B cell (primary cell): ENCODE results near the gene CABP2. TPM values are rescaled to one million over a fixed set of nuclear protein-coding genes. Genes with fewer than 3 reads are reported as not detected.

Source experiments
- ATAC-seq: fragments of 200-7000 bp; cut with Tn5 transposase; one replicate; pipeline ENCODE4 v1.10.0; 2021; ENCODE audit warnings: low read depth, mild to moderate bottlenecking, moderate number of reproducible peaks, moderate library complexity
- CTCF ChIA-PET: fragments of 350-600 bp; sonication (Branson Sonifier 250); formaldehyde crosslinking; loops from one replicate; lab custom pipeline; 2021; ENCODE audit warnings: antibody characterized with exemption, inconsistent platforms; lab: Charles Lee
- POLR2A ChIA-PET: fragments of 350-600 bp; sonication (Branson Sonifier 250); formaldehyde crosslinking; loops from one replicate; lab custom pipeline; 2021; ENCODE audit warnings: antibody characterized with exemption; lab: Charles Lee
- DNase-seq: peaks from one replicate; pipeline ENCODE4 v3.0.0; 2013
- H2AFZ ChIP-seq: 2 replicates; pipeline ENCODE4 v1.6.1; 2012; ENCODE audit warnings: mild to moderate bottlenecking, low read depth, low read length; ENCODE audit not compliant: insufficient read depth, poor library complexity, severe bottlenecking
- H3K27ac ChIP-seq, 2 donors: 1 replicate in 1 of 2; 2 replicates in 1 of 2; pipeline ENCODE4 v1.5.1; 2012 to 2013; ENCODE audit warnings: low read length in 2 of 2, mild to moderate bottlenecking in 2 of 2, moderate library complexity in 1 of 2
- H3K27me3 ChIP-seq, 4 experiments: fragments of 200-600 bp in 1 of 4; sonication (generic) in 1 of 4; replicated peaks in 1 of 4; 1 replicate in 2 of 4; 2 replicates in 2 of 4; pipeline versions ENCODE4 v1.6.1 to v1.7.0; 2013 to 2016; ENCODE audit warnings: low read length in 3 of 4, mild to moderate bottlenecking in 2 of 4, mixed read lengths in 1 of 4, moderate library complexity in 1 of 4; ENCODE audit not compliant: insufficient read depth in 4 of 4, control insufficient read depth in 3 of 4; ENCODE audit errors: control extremely low read depth in 1 of 4
- H3K36me3 ChIP-seq, 2 experiments: replicated peaks in 1 of 2; 1 replicate in 1 of 2; 2 replicates in 1 of 2; pipeline versions ENCODE4 v1.6.1 to v1.7.1; 2013; ENCODE audit warnings: low read length in 1 of 2; ENCODE audit not compliant: insufficient read depth in 2 of 2, control insufficient read depth in 1 of 2; ENCODE audit errors: control extremely low read depth in 1 of 2, extremely low read depth in 1 of 2
- H3K4me1 ChIP-seq, 2 donors: fragments of 200-600 bp in 1 of 2; sonication (generic) in 1 of 2; 1 replicate in 1 of 2; 2 replicates in 1 of 2; pipeline versions ENCODE4 v1.5.1 to v1.6.1; 2013 to 2017; ENCODE audit warnings: low read length in 2 of 2; ENCODE audit not compliant: control insufficient read depth in 2 of 2, insufficient read depth in 2 of 2
- H3K4me2 ChIP-seq: replicated peaks from 2 replicates; pipeline ENCODE3; 2012; ENCODE audit warnings: mild to moderate bottlenecking, low read depth, low read length; ENCODE audit not compliant: poor library complexity, severe bottlenecking
- H3K4me3 ChIP-seq, 5 experiments: fragments of 200-600 bp in 1 of 5; sonication (generic) in 1 of 5; 1 replicate in 3 of 5; 2 replicates in 2 of 5; pipeline versions ENCODE4 v1.5.1 to v1.7.0; 2011 to 2016; ENCODE audit warnings: low read length in 4 of 5, mild to moderate bottlenecking in 4 of 5, low read depth in 2 of 5, control low read depth in 1 of 5, moderate library complexity in 1 of 5; ENCODE audit not compliant: insufficient read depth in 1 of 5; ENCODE audit errors: control extremely low read depth in 1 of 5, extremely low read depth in 1 of 5
- H3K79me2 ChIP-seq: fragments of 200-600 bp; sonication (generic); one replicate; pipeline ENCODE4 v1.6.0; 2016; ENCODE audit warnings: low read length; ENCODE audit not compliant: control insufficient read depth, insufficient read depth
- H3K9ac ChIP-seq: fragments of 200-600 bp; sonication (generic); 2 replicates; pipeline ENCODE4 v1.6.1; 2017; ENCODE audit warnings: mild to moderate bottlenecking, low read length, moderate library complexity
- H3K9me3 ChIP-seq, 3 donors: one replicate each; pipeline versions ENCODE4 v1.6.1 to v1.7.1; 2013; ENCODE audit warnings: low read length in 2 of 3; ENCODE audit not compliant: control insufficient read depth in 2 of 3, insufficient read depth in 1 of 3; ENCODE audit errors: control extremely low read depth in 1 of 3
- H4K20me1 ChIP-seq: 2 replicates; pipeline ENCODE4 v1.6.0; 2012; ENCODE audit warnings: mild to moderate bottlenecking, low read length; ENCODE audit not compliant: insufficient read depth, control insufficient read depth, poor library complexity, severe bottlenecking
- H3K27ac Mint-ChIP-seq: one replicate; pipeline ENCODE4 v1.8.0; 2021; ENCODE audit warnings: mixed read lengths
- H3K27me3 Mint-ChIP-seq: one replicate; pipeline ENCODE4 v1.8.0; 2021; ENCODE audit warnings: mixed read lengths
- H3K4me1 Mint-ChIP-seq: one replicate; pipeline ENCODE4 v1.8.0; 2021; ENCODE audit warnings: mixed read lengths
- H3K4me3 Mint-ChIP-seq: one replicate; pipeline ENCODE4 v1.8.0; 2021; ENCODE audit warnings: mixed read lengths
- H3K9me3 Mint-ChIP-seq: one replicate; pipeline ENCODE4 v1.8.0; 2022; ENCODE audit warnings: mixed read lengths; ENCODE audit not compliant: insufficient read depth
- EZH2 ChIP-seq: IDR thresholded peaks from 2 replicates; pipeline ENCODE4 v1.6.1; 2012; ENCODE audit warnings: borderline replicate concordance, low read depth, mild to moderate bottlenecking, moderate library complexity, low read length; ENCODE audit not compliant: insufficient read depth, poor library complexity, severe bottlenecking
- WGBS: methylation state at CpG from one replicate; pipeline ENCODE4 v1.1.5; 2013; ENCODE audit warnings: missing lambda C conversion rate; ENCODE audit not compliant: insufficient coverage; 5-methylcytosine and 5-hydroxymethylcytosine counted together
- intact Hi-C: fragments of 100-400 bp; cut with micrococcal nuclease; formaldehyde crosslinking; loops from one replicate; pipeline ENCODE4 v1.10.0; 2022
- polyA plus RNA-seq: library from polyadenylated mRNA; depleted of rRNA; stranded (reverse); fragments of >200 nt; gene quantifications from 2 replicates; pipeline ENCODE4 v1.2.3, GENCODE V29; 2012
- total RNA-seq, 2 donors: library from RNA; stranded (reverse); fragments of 120-200 nt in 1 of 2; gene quantifications; 1 replicate in 1 of 2; 2 replicates in 1 of 2; pipeline versions ENCODE4 v1.2.3 to v1.2.4, GENCODE V29; 2013 to 2022
- TF ChIP-seq, protein P1 (sequence below): fragments of 200-600 bp; IDR thresholded peaks from one replicate; pipeline ENCODE4 v1.8.0; 2022; ENCODE audit warnings: antibody characterized with exemption, mild to moderate bottlenecking

CABP2 gene
- total and polyA plus RNA-seq, 2 donors (not counting 1 experiment from before 2014, with no cell fraction given) = not detected

DNA sequence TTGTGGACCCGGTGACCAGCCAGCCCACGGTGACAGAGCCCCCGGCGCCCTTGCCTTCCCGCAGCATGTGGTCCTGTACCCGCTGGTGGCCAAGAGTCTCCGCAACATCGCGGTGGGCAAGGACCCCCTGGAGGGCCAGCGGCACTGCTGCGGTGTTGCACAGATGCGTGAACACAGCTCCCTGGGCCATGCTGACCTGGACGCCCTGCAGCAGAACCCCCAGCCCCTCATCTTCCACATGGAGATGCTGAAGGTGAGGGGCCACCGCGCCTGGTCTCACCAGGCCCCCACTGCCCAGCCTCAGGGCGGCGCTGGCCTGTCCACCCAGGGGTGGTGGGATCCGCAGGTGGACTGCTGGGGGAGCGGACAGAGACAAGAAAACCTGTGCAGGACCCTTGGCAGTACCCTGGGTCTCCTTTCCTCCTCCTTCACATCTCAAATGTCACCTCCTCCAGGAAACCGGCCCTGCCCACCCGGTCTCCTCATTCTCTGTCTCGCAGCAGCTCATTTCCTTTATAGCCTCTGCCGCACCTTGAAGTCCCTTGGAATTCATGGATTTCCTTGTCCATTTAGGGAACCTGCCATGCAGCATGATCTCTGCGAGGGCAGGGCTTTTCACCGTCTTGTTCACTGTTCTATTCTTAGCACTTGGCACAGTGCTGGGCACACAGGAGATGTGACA lies 33.9 kb downstream of the CABP2 start:
- ChIA-PET POLR2A (interaction anchor here (0.6 to 1.2 kb wide), 3 partner anchors 88 to 157 kb away, joined by 3 to 5 read pairs (median 3); partner anchors contain the start of gene PPP1CA), CTCF (interaction anchor here (0.6 to 1.7 kb wide), 4 partner anchors 16 to 103 kb away, joined by 3 to 5 read pairs (median 3); partner anchors contain the start of gene PITPNM1)
- DNase-seq (no peak), ATAC-seq (no peak)
- TF ChIP-seq EZH2 = no peak
- TF ChIP-seq, protein P1, sequence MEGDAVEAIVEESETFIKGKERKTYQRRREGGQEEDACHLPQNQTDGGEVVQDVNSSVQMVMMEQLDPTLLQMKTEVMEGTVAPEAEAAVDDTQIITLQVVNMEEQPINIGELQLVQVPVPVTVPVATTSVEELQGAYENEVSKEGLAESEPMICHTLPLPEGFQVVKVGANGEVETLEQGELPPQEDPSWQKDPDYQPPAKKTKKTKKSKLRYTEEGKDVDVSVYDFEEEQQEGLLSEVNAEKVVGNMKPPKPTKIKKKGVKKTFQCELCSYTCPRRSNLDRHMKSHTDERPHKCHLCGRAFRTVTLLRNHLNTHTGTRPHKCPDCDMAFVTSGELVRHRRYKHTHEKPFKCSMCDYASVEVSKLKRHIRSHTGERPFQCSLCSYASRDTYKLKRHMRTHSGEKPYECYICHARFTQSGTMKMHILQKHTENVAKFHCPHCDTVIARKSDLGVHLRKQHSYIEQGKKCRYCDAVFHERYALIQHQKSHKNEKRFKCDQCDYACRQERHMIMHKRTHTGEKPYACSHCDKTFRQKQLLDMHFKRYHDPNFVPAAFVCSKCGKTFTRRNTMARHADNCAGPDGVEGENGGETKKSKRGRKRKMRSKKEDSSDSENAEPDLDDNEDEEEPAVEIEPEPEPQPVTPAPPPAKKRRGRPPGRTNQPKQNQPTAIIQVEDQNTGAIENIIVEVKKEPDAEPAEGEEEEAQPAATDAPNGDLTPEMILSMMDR = no peak
- peaks cover 38% of the 10 kb centered on the region for H3K4me1 Mint-ChIP-seq
- no peak overlapping the region for H3K4me3 Mint-ChIP-seq
- Histone ChIP-seq H3K79me2 (peaks cover 54% of the 10 kb centered on the region), H3K4me2 (no peak overlapping the region), H3K9ac (no peak overlapping the region), H3K36me3 (peaks cover 0 to 73% of the 10 kb centered on the region in 2 experiments), H3K9me3 (no peaks in the 10 kb centered on the region), H3K4me1 (peaks cover 26 to 39% of the 10 kb centered on the region in 2 donors), H2AFZ (no peak overlapping the region), H3K4me3 (no peak overlapping the region), H3K27me3 (no peaks in the 10 kb centered on the region), H3K27ac (no peak overlapping the region), H4K20me1 (peaks cover 79% of the 10 kb centered on the region)
- no peaks in the 10 kb centered on the region for H3K27me3 Mint-ChIP-seq
- H3K9me3 Mint-ChIP-seq = no peaks in the 10 kb centered on the region
- intact Hi-C loops = no loop called here
- peak overlapping the region; percentile 28 for H3K27ac Mint-ChIP-seq
- 90% methylated on average over 25 of the region's 25 CpGs for WGBS
